ENCODE measurements around the gene SUGP2. TPM values are rescaled to one million over a fixed set of nuclear protein-coding genes. Genes with fewer than 3 reads are reported as not detected.
A peak's percentile ranks its signal among the peaks of the same experiment; 100 is the strongest.

The SUGP2 gene
- total and polyA plus RNA-seq, 2 of the 13 experiments (the other 11 are each of a cell fraction or from before 2014, with no cell fraction given): 40.6 to 57.7 TPM

DNA sequence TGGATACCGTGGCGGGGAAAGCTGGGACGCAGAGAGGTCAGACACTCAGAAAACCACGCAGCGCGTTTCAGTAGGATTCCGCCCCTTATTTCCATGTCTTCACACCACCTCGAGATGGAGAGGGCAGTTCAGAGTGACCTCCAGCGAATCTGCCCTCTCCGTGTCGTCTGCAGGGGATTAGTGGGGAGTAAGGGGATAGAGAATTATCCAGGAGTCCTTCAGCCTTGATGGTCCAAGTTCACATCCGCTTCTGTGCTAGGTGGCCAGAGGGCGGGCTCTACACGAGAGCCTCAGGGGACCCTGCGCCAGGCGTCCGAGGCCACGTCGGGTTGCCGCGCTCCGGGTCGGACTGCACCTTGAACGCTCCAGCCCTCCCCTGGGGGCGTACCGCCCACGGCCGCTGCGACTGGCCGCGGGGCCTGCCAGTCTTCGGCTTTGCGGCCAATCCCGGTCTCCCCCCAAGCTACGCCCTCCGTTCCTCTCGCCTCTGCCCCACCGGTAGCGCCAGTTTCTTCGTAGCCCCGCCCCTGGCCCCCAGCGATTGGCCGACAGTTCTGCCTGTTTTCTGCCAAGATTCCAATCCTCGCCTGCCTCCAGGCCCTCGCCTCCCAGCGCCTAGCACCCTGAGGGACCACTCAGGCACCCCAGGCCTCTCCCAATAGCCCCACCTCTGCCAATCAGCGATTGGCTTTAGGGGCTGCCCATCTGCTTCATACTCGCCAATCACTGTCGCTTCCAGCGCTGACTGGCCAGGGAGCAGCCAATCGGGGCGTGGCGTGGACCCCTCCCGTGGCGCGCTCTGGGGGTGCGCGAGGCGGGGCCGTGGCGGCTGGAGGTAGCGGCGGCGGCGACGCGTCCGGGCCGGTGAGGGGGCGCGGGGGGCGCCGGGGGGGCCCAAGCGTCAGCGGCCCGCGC, 30.1 kb upstream of the SUGP2 start, which contains the start of gene SLC25A42 (continued):
- TF ChIP-seq ARNTL (CRISPR knock-in tag; IDR thresholded peaks at IDR 0.05): peak; percentile 59
- TF ChIP-seq, protein P1, sequence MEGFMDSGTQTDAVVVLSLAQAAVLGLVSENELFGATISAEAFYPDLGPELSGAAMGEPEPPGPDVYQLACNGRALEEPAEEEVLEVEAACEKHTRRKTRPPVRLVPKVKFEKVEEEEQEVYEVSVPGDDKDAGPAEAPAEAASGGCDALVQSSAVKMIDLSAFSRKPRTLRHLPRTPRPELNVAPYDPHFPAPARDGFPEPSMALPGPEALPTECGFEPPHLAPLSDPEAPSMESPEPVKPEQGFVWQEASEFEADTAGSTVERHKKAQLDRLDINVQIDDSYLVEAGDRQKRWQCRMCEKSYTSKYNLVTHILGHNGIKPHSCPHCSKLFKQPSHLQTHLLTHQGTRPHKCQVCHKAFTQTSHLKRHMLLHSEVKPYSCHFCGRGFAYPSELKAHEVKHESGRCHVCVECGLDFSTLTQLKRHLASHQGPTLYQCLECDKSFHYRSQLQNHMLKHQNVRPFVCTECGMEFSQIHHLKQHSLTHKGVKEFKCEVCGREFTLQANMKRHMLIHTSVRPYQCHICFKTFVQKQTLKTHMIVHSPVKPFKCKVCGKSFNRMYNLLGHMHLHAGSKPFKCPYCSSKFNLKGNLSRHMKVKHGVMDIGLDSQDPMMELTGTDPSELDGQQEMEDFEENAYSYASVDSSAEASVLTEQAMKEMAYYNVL (CRISPR knock-in tag; IDR thresholded peaks at IDR 0.05; ENCODE audit: borderline replicate concordance): no peak
- TF ChIP-seq SP1 (IDR thresholded peaks at IDR 0.05): peak; percentile 80; the same call in 1 of the 2 replicates
- TF ChIP-seq SP1 (CRISPR knock-in tag; IDR thresholded peaks at IDR 0.05): peak; percentile 92
- TF ChIP-seq, protein P2, sequence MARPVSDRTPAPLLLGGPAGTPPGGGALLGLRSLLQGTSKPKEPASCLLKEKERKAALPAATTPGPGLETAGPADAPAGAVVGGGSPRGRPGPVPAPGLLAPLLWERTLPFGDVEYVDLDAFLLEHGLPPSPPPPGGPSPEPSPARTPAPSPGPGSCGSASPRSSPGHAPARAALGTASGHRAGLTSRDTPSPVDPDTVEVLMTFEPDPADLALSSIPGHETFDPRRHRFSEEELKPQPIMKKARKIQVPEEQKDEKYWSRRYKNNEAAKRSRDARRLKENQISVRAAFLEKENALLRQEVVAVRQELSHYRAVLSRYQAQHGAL (CRISPR knock-in tag; IDR thresholded peaks at IDR 0.05; ENCODE audit: not compliant biosample characterization): no peak
- peak; percentile 35; the same call in 1 of the 2 replicates for TF ChIP-seq ZZZ3 (CRISPR knock-in tag; IDR thresholded peaks at IDR 0.05; ENCODE audit: borderline replicate concordance)
- no peak for TF ChIP-seq CENPX (CRISPR knock-in tag; IDR thresholded peaks at IDR 0.05)
- TF ChIP-seq NFRKB (IDR thresholded peaks at IDR 0.05): no peak
- TF ChIP-seq ZBTB49 (CRISPR knock-in tag; IDR thresholded peaks at IDR 0.05; ENCODE audit: borderline replicate concordance): no peak
- TF ChIP-seq XRCC5 (optimal IDR thresholded peaks at IDR 0.05; ENCODE audit: low read length): peak; percentile 83
- TF ChIP-seq, protein P3, sequence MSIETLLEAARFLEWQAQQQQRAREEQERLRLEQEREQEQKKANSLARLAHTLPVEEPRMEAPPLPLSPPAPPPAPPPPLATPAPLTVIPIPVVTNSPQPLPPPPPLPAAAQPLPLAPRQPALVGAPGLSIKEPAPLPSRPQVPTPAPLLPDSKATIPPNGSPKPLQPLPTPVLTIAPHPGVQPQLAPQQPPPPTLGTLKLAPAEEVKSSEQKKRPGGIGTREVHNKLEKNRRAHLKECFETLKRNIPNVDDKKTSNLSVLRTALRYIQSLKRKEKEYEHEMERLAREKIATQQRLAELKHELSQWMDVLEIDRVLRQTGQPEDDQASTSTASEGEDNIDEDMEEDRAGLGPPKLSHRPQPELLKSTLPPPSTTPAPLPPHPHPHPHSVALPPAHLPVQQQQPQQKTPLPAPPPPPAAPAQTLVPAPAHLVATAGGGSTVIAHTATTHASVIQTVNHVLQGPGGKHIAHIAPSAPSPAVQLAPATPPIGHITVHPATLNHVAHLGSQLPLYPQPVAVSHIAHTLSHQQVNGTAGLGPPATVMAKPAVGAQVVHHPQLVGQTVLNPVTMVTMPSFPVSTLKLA (IDR thresholded peaks at IDR 0.05): no peak
- TF ChIP-seq TCF12 (IDR thresholded peaks at IDR 0.05): no peak
- no peak for TF ChIP-seq TCF12 (CRISPR knock-in tag; IDR thresholded peaks at IDR 0.05)
- TF ChIP-seq MIXL1 (CRISPR knock-in tag; IDR thresholded peaks at IDR 0.05): no peak
- TF ChIP-seq SNRNP70 (IDR thresholded peaks at IDR 0.05; ENCODE audit: low read depth, low read length): no peak
- TF ChIP-seq THAP8 (CRISPR knock-in tag; IDR thresholded peaks at IDR 0.05; ENCODE audit: borderline replicate concordance): no peak
- no peak for TF ChIP-seq ZNF549 (CRISPR knock-in tag; IDR thresholded peaks at IDR 0.05)
- no peak for TF ChIP-seq ZKSCAN1 (IDR thresholded peaks at IDR 0.05; ENCODE audit: low read length)
- TF ChIP-seq, protein P4, sequence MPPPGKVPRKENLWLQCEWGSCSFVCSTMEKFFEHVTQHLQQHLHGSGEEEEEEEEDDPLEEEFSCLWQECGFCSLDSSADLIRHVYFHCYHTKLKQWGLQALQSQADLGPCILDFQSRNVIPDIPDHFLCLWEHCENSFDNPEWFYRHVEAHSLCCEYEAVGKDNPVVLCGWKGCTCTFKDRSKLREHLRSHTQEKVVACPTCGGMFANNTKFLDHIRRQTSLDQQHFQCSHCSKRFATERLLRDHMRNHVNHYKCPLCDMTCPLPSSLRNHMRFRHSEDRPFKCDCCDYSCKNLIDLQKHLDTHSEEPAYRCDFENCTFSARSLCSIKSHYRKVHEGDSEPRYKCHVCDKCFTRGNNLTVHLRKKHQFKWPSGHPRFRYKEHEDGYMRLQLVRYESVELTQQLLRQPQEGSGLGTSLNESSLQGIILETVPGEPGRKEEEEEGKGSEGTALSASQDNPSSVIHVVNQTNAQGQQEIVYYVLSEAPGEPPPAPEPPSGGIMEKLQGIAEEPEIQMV (CRISPR knock-in tag; IDR thresholded peaks at IDR 0.05; ENCODE audit: low read depth): peak; percentile 81; the same call in 1 of the 2 replicates
- no peak for TF ChIP-seq PRMT3 (CRISPR knock-in tag; IDR thresholded peaks at IDR 0.05; ENCODE audit: borderline replicate concordance, low read depth)
- no peak for TF ChIP-seq ZNF282 (IDR thresholded peaks at IDR 0.05; ENCODE audit: partially characterized antibody)
